Astrocyte (in vitro differentiated cells and primary cell): ENCODE data around the gene KDM2B.

Source experiments
- CTCF ChIP-seq: IDR thresholded peaks from 2 replicates; pipeline ENCODE4 v1.5.1; 2011; ENCODE audit warnings: low read depth, mild to moderate bottlenecking, inconsistent platforms, low read length, moderate library complexity; ENCODE audit not compliant: insufficient read depth
- EZH2 ChIP-seq: IDR thresholded peaks from 2 replicates; pipeline ENCODE4 v1.6.1; 2012; ENCODE audit warnings: mild to moderate bottlenecking, low read length, inconsistent platforms; ENCODE audit not compliant: insufficient read depth

GRCh38 chr12:121452985-121453360, 127.8 kb downstream of the KDM2B start:
- TF ChIP-seq CTCF, result no peak
- no peak for TF ChIP-seq EZH2
